ENCODE data around the gene L3HYPDH. TPM values are rescaled to one million over a fixed set of nuclear protein-coding genes. Genes with fewer than 3 reads are reported as not detected.

The L3HYPDH gene
- polyA plus RNA-seq, 1 donor (not counting 4 experiments of a cell fraction or from before 2014, with no cell fraction given), result 37.5 TPM

- Histone ChIP-seq H3K79me2 (ENCODE audit: control insufficient read depth, insufficient read depth, low read length) (no peaks in the 10 kb centered on the region), H4K20me1 (ENCODE audit: control insufficient read depth, extremely low read depth, insufficient read depth, low read length) (no peaks in the 10 kb centered on the region), H3K9ac (ENCODE audit: control insufficient read depth, extremely low read depth, insufficient read depth, low read length) (no peak overlapping the region), H2AFZ (ENCODE audit: control insufficient read depth, low read length) (no peak overlapping the region), H3K4me1 (ENCODE audit: control insufficient read depth, extremely low read depth, insufficient read depth, low read length) (no peaks in the 10 kb centered on the region), H3K4me2 (ENCODE audit: control insufficient read depth, extremely low read depth, insufficient read depth, low read depth, low read length) (no peak overlapping the region), H3K4me3 (ENCODE audit: control insufficient read depth in 2 of 3, extremely low read depth in 1 of 3, insufficient read depth in 2 of 3, low read depth in 1 of 3, low read length in 3 of 3) (no peak overlapping the region), H3K9me3 (ENCODE audit: control insufficient read depth, low read depth, low read length) (no peaks in the 10 kb centered on the region), H3K27ac (ENCODE audit: control insufficient read depth, insufficient read depth, low read length) (no peak overlapping the region), H3K27me3 (ENCODE audit: control insufficient read depth, extremely low read depth, insufficient read depth, low read length) (no peaks in the 10 kb centered on the region), H3K36me3 (ENCODE audit: control insufficient read depth in 2 of 2, extremely low read depth in 1 of 2, insufficient read depth in 2 of 2, low read length in 2 of 2) (no peaks in the 10 kb centered on the region), H3K9me1 (ENCODE audit: control insufficient read depth, extremely low read depth, insufficient read depth, low read length) (no peaks in the 10 kb centered on the region)
- dilution Hi-C loops (cut with MboI; ENCODE audit: extremely low pct_ligation_motif_present, low sequenced_read_pairs), result no loop called here
- FAIRE-seq (no peak), DNase-seq (ENCODE audit: low read depth, low spot score) (no peak)
- TF ChIP-seq CTCF (optimal IDR thresholded peaks at IDR 0.05 in 1 of 3, IDR thresholded peaks at IDR 0.05 in 1 of 3, conservative IDR thresholded peaks at IDR 0.05 in 1 of 3; ENCODE audit: extremely low read depth in 1 of 3, insufficient read depth in 2 of 3, low read length in 3 of 3) (no peak), EZH2 (IDR thresholded peaks at IDR 0.05; ENCODE audit: low read length) (no peak)
These were observed 26.8 kb upstream of the L3HYPDH start for GRCh38 chr14:59510966-59511365.

GRCh38 chr14:59510001-59510400 lies 25.8 kb upstream of the L3HYPDH start:
- H3K36me3 ChIP-seq (ENCODE audit: control insufficient read depth in 2 of 2, extremely low read depth in 1 of 2, insufficient read depth in 2 of 2, low read length in 2 of 2), result no peaks in the 10 kb centered on the region
- H3K9me3 ChIP-seq (ENCODE audit: control insufficient read depth, low read depth, low read length), result no peaks in the 10 kb centered on the region
- dilution Hi-C loops (cut with MboI; ENCODE audit: extremely low pct_ligation_motif_present, low sequenced_read_pairs), result no loop called here
- no peak overlapping the region for H3K4me2 ChIP-seq (ENCODE audit: control insufficient read depth, extremely low read depth, insufficient read depth, low read depth, low read length)
- H2AFZ ChIP-seq (ENCODE audit: control insufficient read depth, low read length), result no peak overlapping the region
- TF ChIP-seq EZH2 (IDR thresholded peaks at IDR 0.05; ENCODE audit: low read length) (no peak), CTCF (optimal IDR thresholded peaks at IDR 0.05 in 1 of 3, IDR thresholded peaks at IDR 0.05 in 1 of 3, conservative IDR thresholded peaks at IDR 0.05 in 1 of 3; ENCODE audit: extremely low read depth in 1 of 3, insufficient read depth in 2 of 3, low read length in 3 of 3) (no peak)
- no peak overlapping the region for H3K4me3 ChIP-seq (ENCODE audit: control insufficient read depth in 2 of 3, extremely low read depth in 1 of 3, insufficient read depth in 2 of 3, low read depth in 1 of 3, low read length in 3 of 3)
- DNase-seq (ENCODE audit: low read depth, low spot score) (no peak), FAIRE-seq (no peak)
- H3K9ac ChIP-seq (ENCODE audit: control insufficient read depth, extremely low read depth, insufficient read depth, low read length), result no peak overlapping the region
- no peaks in the 10 kb centered on the region for H3K4me1 ChIP-seq (ENCODE audit: control insufficient read depth, extremely low read depth, insufficient read depth, low read length)
- H3K9me1 ChIP-seq (ENCODE audit: control insufficient read depth, extremely low read depth, insufficient read depth, low read length), result no peaks in the 10 kb centered on the region
- no peaks in the 10 kb centered on the region for H3K27me3 ChIP-seq (ENCODE audit: control insufficient read depth, extremely low read depth, insufficient read depth, low read length)
- no peak overlapping the region for H3K27ac ChIP-seq (ENCODE audit: control insufficient read depth, insufficient read depth, low read length)
- no peaks in the 10 kb centered on the region for H3K79me2 ChIP-seq (ENCODE audit: control insufficient read depth, insufficient read depth, low read length)
- H4K20me1 ChIP-seq (ENCODE audit: control insufficient read depth, extremely low read depth, insufficient read depth, low read length), result no peaks in the 10 kb centered on the region

All from keratinocyte (primary cell).